Measurements from ENCODE around the gene PPP4R3B.

DNA sequence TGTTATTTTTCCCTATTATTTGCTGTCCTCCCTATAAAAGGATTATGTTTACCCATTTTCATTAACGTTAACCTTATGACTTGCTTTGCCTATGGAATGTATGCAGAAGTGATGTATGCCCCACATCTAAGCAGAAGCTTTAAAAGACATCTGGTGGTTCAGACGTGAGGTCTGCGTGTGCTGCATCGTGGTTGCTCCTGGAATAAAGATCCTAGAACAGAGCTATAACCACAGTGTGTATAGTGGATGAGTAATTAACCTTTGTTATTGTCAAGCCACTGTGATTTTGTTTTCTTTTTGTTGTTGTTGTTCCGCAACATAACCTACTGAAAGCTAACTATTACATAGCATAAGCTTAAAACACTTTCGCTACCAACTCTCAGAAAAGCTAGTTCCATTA is 118.8 kb downstream of the PPP4R3B start:
- no peak for TF ChIP-seq EZH2 (IDR thresholded peaks at IDR 0.05; ENCODE audit: insufficient read depth, poor library complexity, severe bottlenecking)
- no peak for TF ChIP-seq EZH2phosphoT487 (IDR thresholded peaks at IDR 0.05; ENCODE audit: insufficient read depth, low read depth)
